GM12873 (cell line): ENCODE measurements around the gene BHLHE40.

Source experiments
- CTCF ChIP-seq: IDR thresholded peaks from 2 replicates; pipeline ENCODE4 v1.5.1; 2012; ENCODE audit warnings: low read depth, mild to moderate bottlenecking, moderate library complexity, low read length, control low read depth; ENCODE audit not compliant: insufficient read depth; ENCODE audit errors: missing control alignments

BHLHE40 gene

GRCh38 chr3:4940985-4941384 lies 38.3 kb upstream of the BHLHE40 start:
- no peak for TF ChIP-seq CTCF

GRCh38 chr3:4943549-4943948 lies 35.7 kb upstream of the BHLHE40 start:
- peak; percentile 38 for TF ChIP-seq CTCF

- no peak for TF ChIP-seq CTCF
Observed at GRCh38 chr3:4945324-4945723, 33.9 kb upstream of the BHLHE40 start.

GRCh38 chr3:4947028-4947427 lies 32.2 kb upstream of the BHLHE40 start:
- TF ChIP-seq CTCF, result no peak

- TF ChIP-seq CTCF, result no peak
Observed at GRCh38 chr3:4948395-4948794, 30.8 kb upstream of the BHLHE40 start.

- TF ChIP-seq CTCF, result no peak
Observed at GRCh38 chr3:4949004-4949403, 30.2 kb upstream of the BHLHE40 start.

- no peak for TF ChIP-seq CTCF
Observed at GRCh38 chr3:4949659-4950058, 29.6 kb upstream of the BHLHE40 start.
